Measurements from ENCODE around the gene TRAM2. TPM values are rescaled to one million over a fixed set of nuclear protein-coding genes. Genes with fewer than 3 reads are reported as not detected.
A peak's percentile ranks its signal among the peaks of the same experiment; 100 is the strongest.

Gene TRAM2
- total and polyA plus RNA-seq, 2 of the 4 experiments (the other 2 are of a cell fraction), result 77.2 to 95.7 TPM

- Histone ChIP-seq H3K79me1 (ENCODE audit: low read depth in 1 of 2, low read length in 2 of 2) (peaks cover 45 to 90% of the 10 kb centered on the region in 2 experiments), H3K56ac (ENCODE audit: extremely low read depth, insufficient read depth, low read length) (no peak overlapping the region), H4K20me1 (ENCODE audit: insufficient read depth, low read length) (no peaks in the 10 kb centered on the region), H3K9ac (ENCODE audit: low read depth, low read length) (0 out of 2 replicates have a peak overlapping the region, but pooled peaks have one; percentile 42), H2BK15ac (ENCODE audit: low read depth, low read length) (peak overlapping the region; percentile 80; the same call in 2 of the 3 replicates), H3K14ac (replicated peaks; ENCODE audit: low read depth, low read length) (peak overlapping the region; percentile 93), H3K4me3 (ENCODE audit: insufficient read depth, low read depth, low read length) (no peak overlapping the region), H3K9me3 (ENCODE audit: control insufficient read depth, insufficient read depth, low read length) (no peaks in the 10 kb centered on the region), H3K4me2 (ENCODE audit: low read depth, low read length) (no peak overlapping the region), H2AK5ac (ENCODE audit: low read depth, low read length) (peak overlapping the region; percentile 97; the same call in 1 of the 2 replicates), H3K36me3 (ENCODE audit: control insufficient read depth, insufficient read depth, low read length) (peaks cover 36% of the 10 kb centered on the region), H4K91ac (ENCODE audit: insufficient read depth, low read depth, low read length) (peak overlapping the region; percentile 95), H2BK20ac (ENCODE audit: low read depth, low read length) (peak overlapping the region; percentile 95), H3K9me1 (ENCODE audit: insufficient read depth, low read length) (peaks cover 63% of the 10 kb centered on the region), H2AK9ac (replicated peaks; ENCODE audit: low read depth, low read length, poor library complexity) (peak overlapping the region; percentile 52), H4K5ac (ENCODE audit: low read depth, low read length) (0 out of 2 replicates have a peak overlapping the region, but pooled peaks have one; percentile 73), H4K8ac (ENCODE audit: low read depth in 2 of 2, low read length in 2 of 2) (peak overlapping the region; percentile 48 to 96; a peak in 3 of 4 replicates), H3K18ac (ENCODE audit: low read depth, low read length) (peak overlapping the region; percentile 80), H3K27ac (ENCODE audit: insufficient read depth, low read length) (peak overlapping the region; percentile 85), H2BK120ac (ENCODE audit: low read depth, low read length) (peak overlapping the region; percentile 77), H2BK5ac (ENCODE audit: low read depth, low read length, poor library complexity, severe bottlenecking) (peak overlapping the region; percentile 96), H3K27me3 (ENCODE audit: control insufficient read depth, insufficient read depth, low read length) (no peaks in the 10 kb centered on the region), H3K23ac (ENCODE audit: low read depth, low read length) (peak overlapping the region; percentile 58), H2AFZ (replicated peaks; ENCODE audit: low read length, poor library complexity) (no peak overlapping the region), H3K4ac (ENCODE audit: low read depth, low read length) (peak overlapping the region; percentile 96), H3K4me1 (ENCODE audit: control insufficient read depth, insufficient read depth, low read length) (peaks cover 36% of the 10 kb centered on the region)
- dilution Hi-C loops (cut with HindIII; ENCODE audit: low sequenced_read_pairs, unreplicated experiment), result no loop called here
- DNase-seq (no peak), ATAC-seq (ENCODE audit: low read depth) (no peak)
- TF ChIP-seq RCOR1 (IDR thresholded peaks at IDR 0.05; ENCODE audit: insufficient replicate concordance, low read length) (no peak), CEBPB (IDR thresholded peaks at IDR 0.05; ENCODE audit: low read depth, low read length) (no peak), USF2 (IDR thresholded peaks at IDR 0.05; ENCODE audit: low read depth, low read length) (no peak), BHLHE40 (IDR thresholded peaks at IDR 0.05; ENCODE audit: low read depth, low read length) (no peak), RAD21 (IDR thresholded peaks at IDR 0.05; ENCODE audit: low read length) (no peak), FOS (IDR thresholded peaks at IDR 0.05; ENCODE audit: low read depth, low read length) (no peak), RFX5 (IDR thresholded peaks at IDR 0.05; ENCODE audit: low read depth, low read length) (no peak)
- no TSS peak for BruUV-seq (replicated peaks)
- no CpG with 5 or more reads among the region's 2 CpGs for WGBS, 2 experiments (ENCODE audit: extremely low coverage in 2 of 2, insufficient read length in 1 of 2)
- ChIA-PET CTCF (no interaction called here), POLR2A (ENCODE audit: unreplicated experiment) (no interaction called here)
- in situ Hi-C loops (cut with MboI; ENCODE audit: low sequenced_read_pairs), result no loop called here
- intact Hi-C loops (cut with micrococcal nuclease), result no loop called here
These were observed 43.4 kb downstream of the TRAM2 start for GRCh38 chr6:52533491-52533890.

Data from IMR-90 (cell line).